OCI-LY7 (cell line): Measurements from ENCODE around the gene LYSMD4. TPM values are rescaled to one million over a fixed set of nuclear protein-coding genes. Genes with fewer than 3 reads are reported as not detected.

ENCODE experiments used
- BruUV-seq: library from RNA; stranded (reverse); fragments of 400-500 nt; replicated peaks from 2 replicates; lab custom pipeline; 2021; lab: Mats Ljungman, UMichigan
- CTCF ChIA-PET: fragments of 300-600 bp; sonication (Branson Sonifier 250); formaldehyde crosslinking; loops from one replicate; lab custom pipeline; 2022; ENCODE audit warnings: antibody characterized with exemption; ENCODE audit not compliant: unreplicated experiment; lab: Charles Lee
- POLR2A ChIA-PET: fragments of 300-600 bp; sonication (Branson Sonifier 250); formaldehyde crosslinking; loops from one replicate; lab custom pipeline; 2022; ENCODE audit warnings: antibody characterized with exemption; lab: Charles Lee
- DNase-seq: peaks from one replicate; pipeline ENCODE4 v3.0.0-alpha.2; 2015; ENCODE audit warnings: low spot score
- H2AFZ ChIP-seq: fragments of 200-600 bp; sonication (generic), shearing (Covaris generic); 2 replicates; pipeline ENCODE4 v1.6.1; 2014; ENCODE audit warnings: mild to moderate bottlenecking, antibody characterized with exemption, low read length, moderate library complexity
- H3K27ac ChIP-seq: fragments of 200-600 bp; sonication (generic); 2 replicates; pipeline ENCODE4 v1.5.1; 2014; ENCODE audit warnings: mixed run types, low read depth, mild to moderate bottlenecking, moderate library complexity, low read length, inconsistent platforms; ENCODE audit not compliant: poor library complexity, severe bottlenecking
- H3K36me3 ChIP-seq: fragments of 200-600 bp; sonication (generic); 2 replicates; pipeline ENCODE4 v1.6.1; 2014; ENCODE audit warnings: mild to moderate bottlenecking, antibody characterized with exemption, low read length, moderate library complexity, mixed read lengths; ENCODE audit not compliant: insufficient read depth
- H3K4me1 ChIP-seq: fragments of 200-600 bp; sonication (generic); 2 replicates; pipeline ENCODE4 v1.5.1; 2014; ENCODE audit warnings: mild to moderate bottlenecking, low read length; ENCODE audit not compliant: insufficient read depth, poor library complexity, severe bottlenecking
- H3K4me2 ChIP-seq: fragments of 200-600 bp; sonication (generic); 2 replicates; pipeline ENCODE4 v1.6.1; 2014; ENCODE audit warnings: mild to moderate bottlenecking, low read length
- H3K4me3 ChIP-seq: fragments of 200-600 bp; sonication (generic); 2 replicates; pipeline ENCODE4 v1.5.1; 2014; ENCODE audit warnings: mild to moderate bottlenecking, low read depth, low read length; ENCODE audit not compliant: poor library complexity, severe bottlenecking
- H3K79me2 ChIP-seq: fragments of 200-600 bp; sonication (generic); 2 replicates; pipeline ENCODE4 v1.6.1; 2016; ENCODE audit warnings: low read depth, mild to moderate bottlenecking, low read length, moderate library complexity, mixed read lengths; ENCODE audit not compliant: insufficient read depth
- H3K9me2 ChIP-seq: fragments of 200-600 bp; sonication (generic); 2 replicates; pipeline ENCODE4 v1.6.1; 2016; ENCODE audit warnings: mild to moderate bottlenecking, low read length, mixed read lengths; ENCODE audit not compliant: insufficient read depth
- H3K9me3 ChIP-seq: fragments of 200-600 bp; sonication (generic); 2 replicates; pipeline ENCODE4 v1.6.1; 2014; ENCODE audit warnings: mild to moderate bottlenecking, mixed run types, low read length, mixed read lengths
- H4K20me1 ChIP-seq: fragments of 200-600 bp; sonication (generic); 2 replicates; pipeline ENCODE4 v1.6.1; 2014; ENCODE audit warnings: mild to moderate bottlenecking, antibody characterized with exemption, low read length, moderate library complexity, mixed read lengths; ENCODE audit not compliant: insufficient read depth
- CTCF ChIP-seq: fragments of 200-600 bp; sonication (generic); conservative IDR thresholded peaks from 2 replicates; pipeline ENCODE4 v1.5.1; 2014; ENCODE audit warnings: mild to moderate bottlenecking, antibody characterized with exemption, low read length, moderate library complexity, mixed read lengths
- EZH2phosphoT487 ChIP-seq: fragments of 200-600 bp; sonication (generic); IDR thresholded peaks from 2 replicates; pipeline ENCODE4 v1.6.1; 2018; ENCODE audit warnings: low read depth, borderline replicate concordance, mild to moderate bottlenecking, mixed run types, antibody characterized with exemption, low read length, moderate library complexity, mixed read lengths
- intact Hi-C: fragments of 100-400 bp; cut with micrococcal nuclease; formaldehyde crosslinking; loops from one replicate; pipeline ENCODE4 v1.10.0; 2022; ENCODE audit not compliant: unreplicated experiment
- total RNA-seq, 2 experiments: library from RNA; depleted of rRNA in 1 of 2; stranded (reverse); fragments of >200 nt in 1 of 2; shearing (Covaris generic) in 1 of 2; gene quantifications; 2 replicates each; pipeline ENCODE4 v1.2.3, GENCODE V29; 2014 to 2022

The LYSMD4 gene
- total RNA-seq, 2 experiments from 2014 or later = 6.5 to 7.7 TPM

- Histone ChIP-seq H3K27ac (no peak overlapping the region), H3K79me2 (no peaks in the 10 kb centered on the region), H2AFZ (no peak overlapping the region), H3K4me1 (peaks cover 13% of the 10 kb centered on the region), H3K4me3 (no peak overlapping the region), H3K36me3 (0 out of 2 replicates have a peak, but pooled peaks cover 7% of the 10 kb centered on the region), H3K4me2 (no peak overlapping the region), H3K9me3 (no peaks in the 10 kb centered on the region), H3K9me2 (no peaks in the 10 kb centered on the region), H4K20me1 (no peaks in the 10 kb centered on the region)
- CTCF ChIA-PET = no interaction called here
- intact Hi-C loops = no loop called here
- no peak for DNase-seq
- POLR2A ChIA-PET = interaction anchor here (1.0 kb wide), 1 partner anchor 15 kb away, joined by 6 read pairs; the partner anchor contains the start of gene LYSMD4
- BruUV-seq = no TSS peak
- TF ChIP-seq EZH2phosphoT487 = no peak
- no peak for TF ChIP-seq CTCF
Observed at GRCh38 chr15:99718421-99718820, 14.8 kb downstream of the LYSMD4 start.

- no peak for DNase-seq
- H3K4me3 ChIP-seq = no peak overlapping the region
- no peak for TF ChIP-seq EZH2phosphoT487
- no peak for TF ChIP-seq CTCF
- no peaks in the 10 kb centered on the region for H4K20me1 ChIP-seq
- no TSS peak for BruUV-seq
- H3K4me1 ChIP-seq = peaks cover 13% of the 10 kb centered on the region
- ChIA-PET POLR2A (interaction anchor here (2.6 kb wide), 1 partner anchor 16 kb away, joined by 15 read pairs; the partner anchor contains the start of gene LYSMD4), CTCF (interaction anchor here (1.2 to 1.4 kb wide), 2 partner anchors 16 to 445 kb away, joined by 5 to 11 read pairs; partner anchors contain the start of gene LYSMD4)
- H3K9me3 ChIP-seq = no peaks in the 10 kb centered on the region
- no peak overlapping the region for H3K4me2 ChIP-seq
- no peak overlapping the region for H2AFZ ChIP-seq
- H3K9me2 ChIP-seq = no peaks in the 10 kb centered on the region
- H3K79me2 ChIP-seq = no peaks in the 10 kb centered on the region
- H3K36me3 ChIP-seq = peaks cover 14% of the 10 kb centered on the region; the same call in 1 of the 2 replicates
- no peak overlapping the region for H3K27ac ChIP-seq
- intact Hi-C loops = no loop called here
Observed at GRCh38 chr15:99717161-99718009, 15.9 kb downstream of the LYSMD4 start.
